Omental fat pad (tissue), 4 donors: ENCODE results near the gene SFXN5. TPM values are rescaled to one million over a fixed set of nuclear protein-coding genes. Genes with fewer than 3 reads are reported as not detected.
A peak's percentile ranks its signal among the peaks of the same experiment; 100 is the strongest.

ENCODE experiments used
- ATAC-seq: fragments of 150-250 bp; one replicate; pipeline ENCODE4 v1.9.1; 2016; ENCODE audit warnings: mild to moderate bottlenecking, moderate library complexity; ENCODE audit not compliant: low FRiP score
- DNase-seq: peaks from one replicate; pipeline ENCODE4 v3.0.0-alpha.2; 2019; ENCODE audit warnings: low spot score
- total RNA-seq, 4 donors: library from RNA; depleted of rRNA; stranded (reverse); fragments of >200 nt; gene quantifications; one replicate each; pipeline ENCODE4 v1.1.0, GENCODE V29; 2016
- TF ChIP-seq, protein P1 (sequence below), 3 donors: fragments of 450-650 bp; IDR thresholded peaks; one replicate each; pipeline ENCODE4 v1.5.1; 2016 to 2017; ENCODE audit warnings: antibody characterized with exemption in 3 of 3, mild to moderate bottlenecking in 3 of 3, moderate library complexity in 2 of 3

SFXN5 gene
- total RNA-seq, 4 donors from 2014 or later, result 5.1 to 15.6 (median 9.4) TPM

DNA sequence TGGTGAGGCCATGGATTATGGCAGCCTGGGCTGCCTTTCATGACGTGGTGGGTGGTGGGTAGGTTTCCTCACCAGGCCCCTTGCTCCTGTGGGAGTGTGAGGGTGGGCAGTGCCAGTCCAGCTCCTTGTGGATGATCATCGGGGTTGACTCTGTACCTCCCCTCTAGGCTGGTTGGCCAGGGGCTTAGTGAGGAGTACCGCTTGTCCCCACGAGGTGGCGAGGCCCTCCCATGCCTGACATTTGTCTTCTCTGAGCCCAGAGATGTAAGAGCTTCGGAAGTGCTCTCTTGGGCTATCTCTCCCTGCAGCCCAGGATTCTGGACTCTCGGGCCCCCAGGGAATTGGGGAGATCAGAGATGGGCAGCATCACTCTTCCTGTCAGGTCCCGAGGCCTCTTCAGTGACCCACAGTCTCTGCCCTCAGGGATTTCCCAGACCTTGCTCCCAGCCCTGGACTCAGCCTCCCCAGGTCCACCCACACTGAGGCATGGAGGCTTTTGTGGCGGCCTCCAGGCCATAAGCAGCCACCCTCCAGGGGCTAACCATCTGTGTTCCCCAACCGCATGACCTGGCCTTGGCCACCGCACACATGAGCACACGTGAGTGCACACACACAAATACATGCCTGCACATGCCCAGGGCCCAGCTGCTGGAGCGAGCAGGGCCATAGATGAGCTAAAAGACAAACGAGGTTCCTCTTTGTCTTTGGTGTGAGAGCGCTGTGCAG is 177.8 kb downstream of the SFXN5 start:
- DNase-seq (no peak), ATAC-seq (no peak)
- TF ChIP-seq, protein P1, sequence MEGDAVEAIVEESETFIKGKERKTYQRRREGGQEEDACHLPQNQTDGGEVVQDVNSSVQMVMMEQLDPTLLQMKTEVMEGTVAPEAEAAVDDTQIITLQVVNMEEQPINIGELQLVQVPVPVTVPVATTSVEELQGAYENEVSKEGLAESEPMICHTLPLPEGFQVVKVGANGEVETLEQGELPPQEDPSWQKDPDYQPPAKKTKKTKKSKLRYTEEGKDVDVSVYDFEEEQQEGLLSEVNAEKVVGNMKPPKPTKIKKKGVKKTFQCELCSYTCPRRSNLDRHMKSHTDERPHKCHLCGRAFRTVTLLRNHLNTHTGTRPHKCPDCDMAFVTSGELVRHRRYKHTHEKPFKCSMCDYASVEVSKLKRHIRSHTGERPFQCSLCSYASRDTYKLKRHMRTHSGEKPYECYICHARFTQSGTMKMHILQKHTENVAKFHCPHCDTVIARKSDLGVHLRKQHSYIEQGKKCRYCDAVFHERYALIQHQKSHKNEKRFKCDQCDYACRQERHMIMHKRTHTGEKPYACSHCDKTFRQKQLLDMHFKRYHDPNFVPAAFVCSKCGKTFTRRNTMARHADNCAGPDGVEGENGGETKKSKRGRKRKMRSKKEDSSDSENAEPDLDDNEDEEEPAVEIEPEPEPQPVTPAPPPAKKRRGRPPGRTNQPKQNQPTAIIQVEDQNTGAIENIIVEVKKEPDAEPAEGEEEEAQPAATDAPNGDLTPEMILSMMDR (IDR thresholded peaks at IDR 0.05), result no peak

DNA sequence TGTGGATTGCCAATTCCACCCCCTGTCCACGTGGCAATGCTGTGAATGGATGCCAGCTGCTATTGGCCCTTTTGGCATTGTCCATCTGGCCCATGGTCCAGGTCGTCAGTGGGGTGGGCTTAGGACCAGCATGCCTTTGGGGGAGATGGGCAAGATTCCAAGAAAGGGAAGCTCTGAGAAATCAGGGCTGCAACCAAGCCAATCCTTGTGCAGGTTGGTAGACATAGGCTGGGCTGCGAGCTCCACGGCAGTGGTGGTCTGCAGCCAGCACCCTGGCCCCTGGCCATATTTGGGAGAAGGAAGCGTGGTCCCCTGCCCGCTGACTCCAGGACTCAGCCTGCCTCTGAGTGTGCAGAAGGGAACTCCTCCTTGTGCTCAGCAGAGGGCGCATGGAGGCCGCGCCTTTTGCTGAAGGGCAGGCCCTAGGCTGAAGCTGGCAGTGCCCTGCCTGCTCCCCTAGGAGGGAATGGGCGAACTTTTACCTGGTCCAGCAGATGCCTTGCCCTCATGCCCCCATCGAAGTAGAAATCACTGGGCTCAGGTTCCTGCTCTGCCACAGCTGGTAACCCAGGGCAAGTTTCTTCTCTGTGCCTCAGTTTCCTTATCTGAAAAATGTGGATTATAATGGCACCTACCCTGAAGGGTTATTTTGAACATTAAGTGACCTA is 178.9 kb downstream of the SFXN5 start:
- DNase-seq (no peak), ATAC-seq (peak; percentile 37)
- TF ChIP-seq, protein P1 (IDR thresholded peaks at IDR 0.05), result peak in 1 of 3 donors; percentile 38

Other genes with a start within 250 kb of the SFXN5 start
- 10 to 100 TPM; 25.6 to 38.3 (median 30.1) TPM for gene EXOC6B, start 245.7 kb downstream of the SFXN5 start, total RNA-seq
- 10 to 100 TPM; 24.3 to 54.3 (median 42.8) TPM for gene SPR, start 184.3 kb downstream of the SFXN5 start, total RNA-seq
- gene EMX1, start 154.2 kb downstream of the SFXN5 start, total RNA-seq, result 1 to 10 TPM in 1 of 4 donors, under 1 TPM in 1, not detected in 2; 0.38 to 4.0 TPM
- gene RAB11FIP5, start 41.2 kb upstream of the SFXN5 start, total RNA-seq, result 10 to 100 TPM; 16.6 to 40.1 (median 20.7) TPM
- gene NOTO, start 130.9 kb upstream of the SFXN5 start, total RNA-seq, result not detected
- gene SMYD5, start 142.5 kb upstream of the SFXN5 start, total RNA-seq, result 10 to 100 TPM; 14.6 to 27.0 (median 14.9) TPM
- gene PRADC1, start 161.5 kb upstream of the SFXN5 start, total RNA-seq, result 10 to 100 TPM; 23.1 to 44.0 (median 38.5) TPM
- gene CCT7, start 162.6 kb upstream of the SFXN5 start, total RNA-seq, result 100 to 1,000 TPM; 187 to 208 (median 202) TPM
- gene FBXO41, start 212.8 kb upstream of the SFXN5 start, total RNA-seq, result 1 to 10 TPM; 1.1 to 3.1 (median 2.0) TPM
- gene EGR4, start 221.8 kb upstream of the SFXN5 start, total RNA-seq, result not detected